Progenitor cell of endocrine pancreas (in vitro differentiated cells): ENCODE results near the gene PDZK1. TPM values are rescaled to one million over a fixed set of nuclear protein-coding genes. Genes with fewer than 3 reads are reported as not detected.
"Not testable (repeated sequence)": the region's sequence is repeated elsewhere in the genome, so short reads cannot be mapped to it uniquely, and the experiment has no call there.

Source experiments
- DNase-seq: peaks from one replicate; pipeline ENCODE4 v3.0.0; 2021; ENCODE audit warnings: low spot score; ENCODE audit not compliant: unreplicated experiment
- H3K27ac Mint-ChIP-seq: 2 replicates; pipeline ENCODE4 v1.8.0; 2021; ENCODE audit warnings: mild to moderate bottlenecking, moderate library complexity, mixed read lengths
- H3K27me3 Mint-ChIP-seq: 2 replicates; pipeline ENCODE4 v1.8.0; 2021; ENCODE audit warnings: mixed read lengths
- H3K36me3 Mint-ChIP-seq: 2 replicates; pipeline ENCODE4 v1.8.0; 2022; ENCODE audit warnings: mixed read lengths; ENCODE audit not compliant: insufficient read depth
- H3K4me1 Mint-ChIP-seq: 2 replicates; pipeline ENCODE4 v1.8.0; 2021; ENCODE audit warnings: low read depth, mixed read lengths
- H3K4me3 Mint-ChIP-seq: 2 replicates; pipeline ENCODE4 v1.8.0; 2021; ENCODE audit warnings: low read depth, mild to moderate bottlenecking, moderate library complexity, mixed read lengths
- H3K9me3 Mint-ChIP-seq: 2 replicates; pipeline ENCODE4 v1.8.0; 2021; ENCODE audit warnings: low read depth, mixed read lengths
- CTCF ChIP-seq: fragments of 200-600 bp; sonication (generic); IDR thresholded peaks from one replicate; pipeline ENCODE4 v1.5.0; 2021; ENCODE audit warnings: antibody characterized with exemption, mild to moderate bottlenecking; ENCODE audit not compliant: unreplicated experiment
- total RNA-seq: library from RNA; stranded (reverse); gene quantifications from 2 replicates; pipeline ENCODE4 v1.2.1, GENCODE V29; 2021

PDZK1 gene
- total RNA-seq, 1 donor from 2014 or later: 25.0 TPM

- H3K27me3 Mint-ChIP-seq: peaks cover 28% of the 10 kb centered on the region
- peak; percentile 73 for DNase-seq
- no peaks in the 10 kb centered on the region for H3K9me3 Mint-ChIP-seq
- peak overlapping the region; percentile 39 for H3K27ac Mint-ChIP-seq
- TF ChIP-seq CTCF: peak; percentile 98
- H3K36me3 Mint-ChIP-seq: no peaks in the 10 kb centered on the region
- peaks cover 4% of the 10 kb centered on the region for H3K4me1 Mint-ChIP-seq
- peak overlapping the region; percentile 55 for H3K4me3 Mint-ChIP-seq
Observed at GRCh38 chr1:145720878-145721671, 13.9 kb upstream of the PDZK1 start.

- H3K4me3 Mint-ChIP-seq: no peak overlapping the region
- no peaks in the 10 kb centered on the region for H3K36me3 Mint-ChIP-seq
- DNase-seq: no peak
- peaks cover 4% of the 10 kb centered on the region for H3K4me1 Mint-ChIP-seq
- no peak overlapping the region for H3K27ac Mint-ChIP-seq
- H3K9me3 Mint-ChIP-seq: no peaks in the 10 kb centered on the region
- no peak for TF ChIP-seq CTCF
- H3K27me3 Mint-ChIP-seq: peaks cover 28% of the 10 kb centered on the region
Observed at GRCh38 chr1:145720556-145720877, 13.3 kb upstream of the PDZK1 start.

GRCh38 chr1:145719230-145720079, 12.3 kb upstream of the PDZK1 start, which contains the start of gene CD160:
TSS of gene CD160 (plus strand) at chr1:145719499. CDS start at chr1:145728328, 8,829 bp downstream.
- no peak for DNase-seq

GRCh38 chr1:145718465-145718864, 11.3 kb upstream of the PDZK1 start:
- DNase-seq, H3K4me1 Mint-ChIP-seq, H3K36me3 Mint-ChIP-seq: not testable (repeated sequence)

More at GRCh38 chr1:145719230-145720079, 12.3 kb upstream of the PDZK1 start, which contains the start of gene CD160:
- peaks cover 28% of the 10 kb centered on the region for H3K27me3 Mint-ChIP-seq
- no peaks in the 10 kb centered on the region for H3K9me3 Mint-ChIP-seq
- no peak within 1 kb of the TSS for H3K4me3 Mint-ChIP-seq
- no peaks in the 10 kb centered on the region for H3K36me3 Mint-ChIP-seq
- no peak for TF ChIP-seq CTCF
- peaks cover 6% of the 10 kb centered on the region for H3K4me1 Mint-ChIP-seq
- H3K27ac Mint-ChIP-seq: no peak within 1 kb of the TSS

GRCh38 chr1:145717833-145718232, 10.7 kb upstream of the PDZK1 start:
- no peaks in the 10 kb centered on the region for H3K9me3 Mint-ChIP-seq
- H3K27me3 Mint-ChIP-seq: peaks cover 26% of the 10 kb centered on the region
- no peaks in the 10 kb centered on the region for H3K36me3 Mint-ChIP-seq
- no peak for TF ChIP-seq CTCF
- H3K4me1 Mint-ChIP-seq: peaks cover 6% of the 10 kb centered on the region
- H3K27ac Mint-ChIP-seq: no peak overlapping the region
- no peak overlapping the region for H3K4me3 Mint-ChIP-seq
- no peak for DNase-seq

More at GRCh38 chr1:145718465-145718864, 11.3 kb upstream of the PDZK1 start:
- H3K4me3 Mint-ChIP-seq, H3K27ac Mint-ChIP-seq, H3K9me3 Mint-ChIP-seq: not testable (repeated sequence)
- H3K27me3 Mint-ChIP-seq: peaks cover 28% of the 10 kb centered on the region
